Ovary (tissue), 3 donors: ENCODE measurements around the gene COLGALT1.

Experiments used
- EP300 ChIP-seq: sonication (generic); formaldehyde crosslinking; IDR thresholded peaks from one replicate; pipeline ENCODE4 v1.6.1; 2017; ENCODE audit warnings: antibody characterized with exemption
- TF ChIP-seq, protein P1 (sequence below), 3 donors: fragments of 450-650 bp in 2 of 3; fragments of 200-600 bp in 1 of 3; IDR thresholded peaks; one replicate each; pipeline versions ENCODE4 v1.5.1 to v1.8.0; 2016 to 2022; ENCODE audit warnings: antibody characterized with exemption in 3 of 3, mild to moderate bottlenecking in 1 of 3
- donor health status: DM: no; HTN: no; CAD: no.

DNA sequence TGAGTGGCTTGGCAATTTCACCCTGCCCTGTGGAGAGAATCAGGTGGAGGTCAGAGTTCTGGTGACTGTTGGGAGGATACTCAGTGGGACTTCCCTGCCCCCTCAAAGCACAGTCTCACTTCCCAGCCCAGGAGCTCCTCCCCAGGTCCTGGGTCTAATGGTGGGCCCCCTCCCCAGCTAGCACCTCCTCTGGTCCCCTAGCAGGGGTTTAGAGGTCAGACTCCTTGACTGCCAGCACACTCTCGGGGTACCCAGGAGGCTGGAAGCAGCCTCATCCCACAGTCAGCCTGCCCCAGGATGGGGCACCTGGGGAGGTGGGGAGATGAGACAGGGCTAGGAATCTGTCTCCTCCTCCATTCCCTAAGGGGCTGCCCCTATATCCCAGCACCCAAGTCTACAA, 65.2 kb downstream of the COLGALT1 start:
- TF ChIP-seq, protein P1, sequence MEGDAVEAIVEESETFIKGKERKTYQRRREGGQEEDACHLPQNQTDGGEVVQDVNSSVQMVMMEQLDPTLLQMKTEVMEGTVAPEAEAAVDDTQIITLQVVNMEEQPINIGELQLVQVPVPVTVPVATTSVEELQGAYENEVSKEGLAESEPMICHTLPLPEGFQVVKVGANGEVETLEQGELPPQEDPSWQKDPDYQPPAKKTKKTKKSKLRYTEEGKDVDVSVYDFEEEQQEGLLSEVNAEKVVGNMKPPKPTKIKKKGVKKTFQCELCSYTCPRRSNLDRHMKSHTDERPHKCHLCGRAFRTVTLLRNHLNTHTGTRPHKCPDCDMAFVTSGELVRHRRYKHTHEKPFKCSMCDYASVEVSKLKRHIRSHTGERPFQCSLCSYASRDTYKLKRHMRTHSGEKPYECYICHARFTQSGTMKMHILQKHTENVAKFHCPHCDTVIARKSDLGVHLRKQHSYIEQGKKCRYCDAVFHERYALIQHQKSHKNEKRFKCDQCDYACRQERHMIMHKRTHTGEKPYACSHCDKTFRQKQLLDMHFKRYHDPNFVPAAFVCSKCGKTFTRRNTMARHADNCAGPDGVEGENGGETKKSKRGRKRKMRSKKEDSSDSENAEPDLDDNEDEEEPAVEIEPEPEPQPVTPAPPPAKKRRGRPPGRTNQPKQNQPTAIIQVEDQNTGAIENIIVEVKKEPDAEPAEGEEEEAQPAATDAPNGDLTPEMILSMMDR (IDR thresholded peaks at IDR 0.05), result no peak
- no peak for TF ChIP-seq EP300
